MM.1S (cell line): Measurements from ENCODE around the gene TIGAR.

ENCODE experiments used
- CTCF ChIP-seq: fragments of 300-600 bp; sonication (generic); IDR thresholded peaks from 2 replicates; pipeline ENCODE4 v1.5.1; 2016; ENCODE audit warnings: antibody characterized with exemption, low read length, mixed read lengths
- EZH2 ChIP-seq: fragments of 300-600 bp; sonication (generic); optimal IDR thresholded peaks from 2 replicates; pipeline ENCODE3; 2017; ENCODE audit warnings: low read depth, mild to moderate bottlenecking, antibody characterized with exemption, low read length, mixed read lengths
- EZH2phosphoT487 ChIP-seq: fragments of 300-600 bp; sonication (generic); IDR thresholded peaks from 2 replicates; pipeline ENCODE4 v1.6.1; 2018; ENCODE audit warnings: antibody characterized with exemption, low read length

GRCh38 chr12:4280351-4281163, 40.5 kb upstream of the TIGAR start:
- TF ChIP-seq CTCF (no peak), EZH2 (no peak), EZH2phosphoT487 (no peak)
